KOPT-K1 (cell line): ENCODE data around the gene POU2F1.
"Not testable (repeated sequence)": the region's sequence is repeated elsewhere in the genome, so short reads cannot be mapped to it uniquely, and the experiment has no call there.

Source experiments
- H3K27ac ChIP-seq: fragments of 200-600 bp; sonication (generic); 2 replicates; pipeline ENCODE4 v1.5.1; 2016; ENCODE audit warnings: antibody characterized with exemption, mild to moderate bottlenecking, low read depth, low read length; ENCODE audit not compliant: poor library complexity, severe bottlenecking
- H3K36me3 ChIP-seq: fragments of 200-600 bp; sonication (generic); 2 replicates; pipeline ENCODE4 v1.5.1; 2017; ENCODE audit warnings: antibody characterized with exemption, mild to moderate bottlenecking, low read length, moderate library complexity; ENCODE audit not compliant: insufficient read depth
- H3K9me3 ChIP-seq: fragments of 200-600 bp; sonication (generic); 2 replicates; pipeline ENCODE4 v1.5.1; 2017; ENCODE audit warnings: antibody characterized with exemption, low read length, mild to moderate bottlenecking; ENCODE audit not compliant: insufficient read depth, poor library complexity, severe bottlenecking

Gene POU2F1

DNA sequence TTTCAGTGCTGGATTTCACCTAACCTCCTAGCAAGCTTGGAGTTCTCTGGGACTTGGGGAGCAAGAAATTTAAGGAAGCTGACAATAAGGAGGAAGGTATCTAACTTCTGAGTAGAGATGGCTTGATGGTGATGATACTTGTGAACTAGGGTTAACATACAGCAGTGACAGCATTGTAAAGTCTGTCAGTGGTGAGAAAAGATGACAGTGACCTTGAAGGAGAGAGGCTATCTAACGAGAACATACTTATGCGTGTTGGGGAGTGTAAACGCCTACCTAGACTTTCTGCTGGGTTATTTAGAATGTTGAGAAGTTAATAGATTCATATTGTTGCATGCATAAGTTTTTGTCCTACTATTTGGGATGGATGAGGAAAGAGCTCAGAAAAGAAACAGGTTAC lies 16.3 kb downstream of the POU2F1 start:
- no peak overlapping the region for H3K27ac ChIP-seq
- H3K36me3 ChIP-seq = no peaks in the 10 kb centered on the region
- H3K9me3 ChIP-seq = no peaks in the 10 kb centered on the region

DNA sequence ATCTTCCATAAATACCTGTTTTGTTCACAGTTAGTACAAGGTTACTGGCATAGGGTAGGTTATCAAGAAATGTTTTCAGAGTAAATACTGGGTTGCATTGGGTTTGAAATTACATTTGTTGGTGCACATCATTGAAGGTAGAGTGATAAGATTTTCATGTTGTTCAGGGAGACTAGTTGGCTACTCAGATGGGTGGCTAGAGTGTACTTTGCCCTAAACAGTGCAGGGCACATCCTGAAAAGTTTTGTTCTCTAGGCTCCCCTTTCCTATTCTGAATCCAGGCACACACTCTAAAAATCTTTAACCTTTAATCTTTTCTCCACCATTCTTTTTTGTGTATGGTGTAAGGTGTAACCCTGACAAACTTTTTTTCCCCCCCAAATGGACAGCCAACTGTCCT lies 18.0 kb downstream of the POU2F1 start:
- Histone ChIP-seq H3K36me3 (no peaks in the 10 kb centered on the region), H3K9me3 (peaks cover under 1% of the 10 kb centered on the region), H3K27ac (no peak overlapping the region)

DNA sequence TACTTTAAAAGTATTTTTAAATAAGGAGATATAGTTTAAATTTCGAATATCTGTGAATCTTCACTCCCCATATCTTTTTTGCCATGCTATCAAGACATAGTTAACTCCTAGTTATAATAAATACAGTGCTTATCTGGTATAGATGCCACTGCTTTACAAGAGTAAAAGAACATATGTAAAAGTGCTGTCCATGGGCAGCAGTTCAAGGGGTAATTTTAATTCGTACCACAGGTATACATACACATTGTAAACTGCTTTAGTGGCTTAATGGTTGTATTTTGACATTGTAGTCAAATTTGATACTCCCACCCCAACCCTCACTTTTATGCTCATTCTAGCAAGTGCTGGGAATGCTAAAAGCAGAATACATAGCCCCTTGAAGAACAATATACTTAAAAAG lies 18.6 kb downstream of the POU2F1 start:
- Histone ChIP-seq H3K36me3 (no peaks in the 10 kb centered on the region), H3K27ac (no peak overlapping the region), H3K9me3 (peaks cover 6% of the 10 kb centered on the region)

DNA sequence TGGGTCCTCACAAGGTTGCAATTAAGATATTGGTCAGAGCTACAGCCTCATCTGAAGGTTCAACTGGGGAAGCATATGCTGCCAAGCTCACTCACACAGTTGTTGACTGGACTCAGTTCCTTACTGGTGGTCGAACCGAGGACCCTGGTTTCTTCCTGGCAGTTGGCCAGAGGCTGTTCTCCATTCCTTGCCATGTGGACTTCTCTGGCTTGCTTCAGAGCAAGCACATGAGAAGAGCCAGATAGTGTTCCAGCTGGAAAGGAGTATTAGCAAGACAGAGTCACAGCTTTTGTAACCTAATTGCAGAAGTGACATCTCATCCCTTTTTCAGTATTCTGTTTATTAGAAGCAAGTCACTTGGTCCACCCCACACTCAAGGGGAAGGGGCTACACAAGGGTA lies 23.6 kb downstream of the POU2F1 start:
- Histone ChIP-seq H3K9me3 (peaks cover 7% of the 10 kb centered on the region), H3K36me3 (no peaks in the 10 kb centered on the region), H3K27ac (no peak overlapping the region)

GRCh38 chr1:167245168-167245567 lies 24.5 kb downstream of the POU2F1 start:
- not testable (repeated sequence) for H3K36me3 ChIP-seq, H3K9me3 ChIP-seq, H3K27ac ChIP-seq

- Histone ChIP-seq H3K27ac (no peak overlapping the region), H3K36me3 (no peaks in the 10 kb centered on the region), H3K9me3 (peaks cover 7% of the 10 kb centered on the region)
Observed at GRCh38 chr1:167246971-167247370, 26.3 kb downstream of the POU2F1 start.

DNA sequence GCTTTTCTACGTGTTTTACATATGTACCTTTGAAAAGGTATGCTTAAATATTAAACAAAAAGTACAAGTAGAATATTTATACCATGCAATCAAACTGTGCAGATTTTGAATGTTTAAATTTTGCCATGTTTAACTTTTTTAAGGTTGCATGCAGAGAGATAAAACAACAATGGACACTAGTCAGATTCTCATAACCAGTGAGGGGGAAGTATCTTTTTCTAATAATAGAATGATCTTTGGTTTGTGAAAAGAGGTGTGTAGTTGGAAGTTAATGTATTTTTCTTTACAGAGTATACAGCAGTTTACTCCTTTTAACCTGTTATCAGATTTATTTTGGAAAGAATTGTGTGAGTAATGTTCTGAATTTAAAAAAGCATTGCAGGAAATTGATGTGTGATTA lies 27.1 kb downstream of the POU2F1 start:
- Histone ChIP-seq H3K27ac (no peak overlapping the region), H3K9me3 (peaks cover 7% of the 10 kb centered on the region), H3K36me3 (no peaks in the 10 kb centered on the region)

- Histone ChIP-seq H3K36me3 (no peaks in the 10 kb centered on the region), H3K9me3 (peaks cover 5% of the 10 kb centered on the region), H3K27ac (no peak overlapping the region)
Observed at GRCh38 chr1:167248707-167249642, 28.3 kb downstream of the POU2F1 start.

DNA sequence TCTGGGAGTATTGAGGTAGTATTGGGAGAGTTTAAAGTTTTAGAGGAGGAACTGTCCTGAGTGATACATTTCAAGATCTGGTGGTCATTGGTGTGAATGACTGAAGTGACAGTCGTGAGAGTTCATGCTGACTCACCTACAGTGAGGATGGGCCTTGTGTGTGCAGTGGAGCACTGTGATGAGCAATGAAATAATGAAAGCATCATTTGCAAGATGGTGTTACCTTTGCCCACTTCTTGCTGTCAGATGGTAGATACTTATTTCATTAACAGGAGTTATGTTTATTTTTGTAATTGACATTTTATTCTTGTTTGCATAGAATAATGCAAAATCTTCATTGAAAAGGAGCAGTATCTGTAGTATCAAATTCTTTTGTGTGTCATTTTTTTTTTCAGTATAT lies 29.0 kb downstream of the POU2F1 start:
- H3K27ac ChIP-seq = no peak overlapping the region
- H3K9me3 ChIP-seq = no peaks in the 10 kb centered on the region

DNA sequence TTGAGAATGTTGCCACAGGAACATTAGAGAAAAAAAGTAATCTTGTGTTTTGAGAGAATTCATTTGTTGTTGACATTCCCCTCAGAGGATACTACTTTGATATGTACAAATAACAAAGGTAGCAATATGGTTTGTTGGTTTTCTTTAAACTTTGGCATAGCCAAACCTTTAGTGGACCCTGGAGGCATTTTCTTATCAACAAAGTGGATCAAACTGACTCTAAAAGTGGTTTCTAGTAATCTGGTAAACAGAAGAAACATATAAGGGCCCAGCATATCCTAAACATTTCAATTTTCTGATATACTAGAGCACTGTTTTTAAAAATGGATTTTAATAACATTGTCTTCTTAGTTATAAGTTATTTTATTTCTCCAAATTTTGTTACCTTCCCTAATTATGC lies 29.8 kb downstream of the POU2F1 start:
- Histone ChIP-seq H3K9me3 (no peaks in the 10 kb centered on the region), H3K36me3 (no peaks in the 10 kb centered on the region), H3K27ac (no peak overlapping the region)

More for the DNA sequence above, 29.0 kb downstream of the POU2F1 start:
- no peaks in the 10 kb centered on the region for H3K36me3 ChIP-seq

- H3K27ac ChIP-seq = no peak overlapping the region
- H3K36me3 ChIP-seq = no peaks in the 10 kb centered on the region
- no peaks in the 10 kb centered on the region for H3K9me3 ChIP-seq
Observed at GRCh38 chr1:167251472-167251871, 30.8 kb downstream of the POU2F1 start.

GRCh38 chr1:167252986-167253385 lies 32.3 kb downstream of the POU2F1 start:
- Histone ChIP-seq H3K27ac (no peak overlapping the region), H3K36me3 (no peaks in the 10 kb centered on the region), H3K9me3 (no peaks in the 10 kb centered on the region)

- no peaks in the 10 kb centered on the region for H3K36me3 ChIP-seq
- H3K9me3 ChIP-seq = no peaks in the 10 kb centered on the region
- no peak overlapping the region for H3K27ac ChIP-seq
Observed at GRCh38 chr1:167258858-167259257, 38.2 kb downstream of the POU2F1 start.

GRCh38 chr1:167262836-167263235 lies 42.1 kb downstream of the POU2F1 start:
- no peaks in the 10 kb centered on the region for H3K36me3 ChIP-seq
- H3K9me3 ChIP-seq = no peaks in the 10 kb centered on the region
- H3K27ac ChIP-seq = no peak overlapping the region

DNA sequence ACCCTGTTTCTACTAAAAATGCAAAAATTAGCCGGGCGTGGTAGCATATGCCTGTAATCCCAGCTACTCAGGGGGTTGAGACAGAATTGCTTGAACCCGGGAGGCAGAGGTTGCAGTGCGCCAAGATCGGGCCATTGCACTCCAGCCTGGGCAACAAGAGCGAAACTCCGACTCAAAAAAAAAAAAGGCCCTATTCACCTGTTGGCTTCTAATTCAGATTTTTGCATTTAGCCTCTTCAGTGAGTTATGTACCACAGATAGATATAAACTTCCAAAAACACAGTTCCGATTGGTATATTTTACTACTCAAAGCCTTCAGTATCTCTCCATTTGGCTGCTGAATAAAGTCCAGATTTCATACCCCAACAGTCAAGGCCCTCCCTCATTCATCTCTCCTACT lies 42.7 kb downstream of the POU2F1 start:
- Histone ChIP-seq H3K36me3 (no peaks in the 10 kb centered on the region), H3K27ac (no peak overlapping the region), H3K9me3 (no peaks in the 10 kb centered on the region)

DNA sequence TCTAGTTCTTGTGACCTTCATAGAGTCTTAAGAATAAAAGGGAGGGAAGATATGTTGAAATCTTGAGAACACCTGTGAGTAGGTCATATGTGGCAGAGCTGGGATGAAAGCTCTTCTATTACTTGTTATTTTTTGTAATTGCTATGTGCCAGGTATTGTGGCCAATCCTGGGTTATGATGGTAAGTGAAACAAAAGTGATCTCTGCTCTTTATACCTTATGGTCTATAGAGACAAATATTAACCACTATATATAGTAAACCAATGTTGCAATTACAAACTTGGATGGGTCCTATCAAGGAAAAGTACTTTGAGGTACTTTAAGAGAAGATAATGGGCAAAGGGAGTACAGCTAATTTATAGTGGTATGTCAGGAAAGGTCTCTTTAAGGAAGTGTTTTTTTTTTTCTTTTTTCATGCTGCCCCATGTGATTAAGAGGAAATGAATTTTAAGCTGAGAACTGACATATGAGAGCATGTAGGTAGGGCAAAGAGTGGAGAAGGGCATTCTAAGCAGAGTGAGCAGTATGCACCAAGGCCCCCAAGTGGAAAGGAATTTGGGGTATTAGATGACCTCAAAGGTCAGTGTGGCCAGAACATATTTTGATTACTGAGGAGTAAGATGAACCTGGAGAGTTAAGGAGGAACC lies 43.3 kb downstream of the POU2F1 start:
- Histone ChIP-seq H3K9me3 (no peaks in the 10 kb centered on the region), H3K27ac (no peak overlapping the region), H3K36me3 (no peaks in the 10 kb centered on the region)
